ENCODE data around the gene WDR81. TPM values are rescaled to one million over a fixed set of nuclear protein-coding genes. Genes with fewer than 3 reads are reported as not detected.

WDR81 gene
- total RNA-seq, 2 experiments from 2014 or later: 24.8 to 25.0 TPM

GRCh38 chr17:1745513-1746020 lies 21.1 kb downstream of the WDR81 start:
- H3K4me1 Mint-ChIP-seq (ENCODE audit: low read depth): no peaks in the 10 kb centered on the region
- Histone ChIP-seq H3K27ac (ENCODE audit: low read depth in 1 of 2, low read length in 2 of 2) (no peak overlapping the region), H3K27me3 (ENCODE audit: control insufficient read depth in 1 of 2, insufficient read depth in 2 of 2, low read length in 2 of 2) (no peaks in the 10 kb centered on the region), H3K36me3 (ENCODE audit: insufficient read depth, low read length) (no peaks in the 10 kb centered on the region), H3K4me1 (ENCODE audit: insufficient read depth, low read length) (no peaks in the 10 kb centered on the region), H3K9me3 (ENCODE audit: control insufficient read depth in 1 of 2, insufficient read depth in 1 of 2, low read length in 2 of 2) (no peaks in the 10 kb centered on the region), H3K4me3 (ENCODE audit: low read length) (no peak overlapping the region)
- no peaks in the 10 kb centered on the region for H3K27me3 Mint-ChIP-seq
- no peak overlapping the region for H3K4me3 Mint-ChIP-seq
- no peaks in the 10 kb centered on the region for H3K36me3 Mint-ChIP-seq (ENCODE audit: low read depth)
- POLR2A ChIA-PET: interaction anchor here (1.4 kb wide), 1 partner anchor 29 kb away, joined by 3 read pairs; no protein-coding TSS in a partner anchor
- CTCF ChIA-PET: no interaction called here
- intact Hi-C loops (cut with DNase I, micrococcal nuclease): no loop called here
- DNase-seq: no peak
- H3K9me3 Mint-ChIP-seq: no peaks in the 10 kb centered on the region
- TF ChIP-seq CTCF (IDR thresholded peaks at IDR 0.05): no peak
- ATAC-seq (ENCODE audit: poor library complexity): no peak
- no peak overlapping the region for H3K27ac Mint-ChIP-seq

- intact Hi-C loops (cut with DNase I, micrococcal nuclease): no loop called here
- H3K36me3 ChIP-seq (ENCODE audit: insufficient read depth, low read length): no peaks in the 10 kb centered on the region
- Mint-ChIP-seq H3K4me1 (ENCODE audit: low read depth) (no peaks in the 10 kb centered on the region), H3K27ac (no peak overlapping the region), H3K4me3 (no peak overlapping the region), H3K27me3 (no peaks in the 10 kb centered on the region), H3K9me3 (no peaks in the 10 kb centered on the region), H3K36me3 (ENCODE audit: low read depth) (no peaks in the 10 kb centered on the region)
- POLR2A ChIA-PET: interaction anchor here (1.4 kb wide), 1 partner anchor 30 kb away, joined by 3 read pairs; no protein-coding TSS in a partner anchor
- CTCF ChIA-PET: no interaction called here
- ATAC-seq (ENCODE audit: poor library complexity) (no peak), DNase-seq (peak in 1 of 14 experiments; percentile 9)
- H3K4me3 ChIP-seq (ENCODE audit: low read length): no peak overlapping the region
- TF ChIP-seq CTCF (IDR thresholded peaks at IDR 0.05): no peak
- no peaks in the 10 kb centered on the region for H3K27me3 ChIP-seq (ENCODE audit: control insufficient read depth in 1 of 2, insufficient read depth in 2 of 2, low read length in 2 of 2)
- H3K4me1 ChIP-seq (ENCODE audit: insufficient read depth, low read length): peaks cover under 1% of the 10 kb centered on the region
- no peak overlapping the region for H3K27ac ChIP-seq (ENCODE audit: low read depth in 1 of 2, low read length in 2 of 2)
- no peaks in the 10 kb centered on the region for H3K9me3 ChIP-seq (ENCODE audit: control insufficient read depth in 1 of 2, insufficient read depth in 1 of 2, low read length in 2 of 2)
These were observed 22.6 kb downstream of the WDR81 start for GRCh38 chr17:1746975-1747543.

GRCh38 chr17:1750628-1751027 lies 26.1 kb downstream of the WDR81 start:
- no peak overlapping the region for H3K27ac Mint-ChIP-seq
- Histone ChIP-seq H3K36me3 (ENCODE audit: insufficient read depth, low read length) (no peaks in the 10 kb centered on the region), H3K4me1 (ENCODE audit: insufficient read depth, low read length) (peaks cover 9% of the 10 kb centered on the region), H3K9me3 (ENCODE audit: control insufficient read depth in 1 of 2, insufficient read depth in 1 of 2, low read length in 2 of 2) (no peaks in the 10 kb centered on the region), H3K27me3 (ENCODE audit: control insufficient read depth in 1 of 2, insufficient read depth in 2 of 2, low read length in 2 of 2) (no peaks in the 10 kb centered on the region), H3K27ac (ENCODE audit: low read depth in 1 of 2, low read length in 2 of 2) (no peak overlapping the region), H3K4me3 (ENCODE audit: low read length) (no peak overlapping the region)
- intact Hi-C loops (cut with DNase I, micrococcal nuclease): no loop called here
- H3K9me3 Mint-ChIP-seq: no peaks in the 10 kb centered on the region
- ATAC-seq (ENCODE audit: poor library complexity) (no peak), DNase-seq (no peak)
- H3K4me1 Mint-ChIP-seq (ENCODE audit: low read depth): peaks cover 4% of the 10 kb centered on the region
- H3K36me3 Mint-ChIP-seq (ENCODE audit: low read depth): no peaks in the 10 kb centered on the region
- POLR2A ChIA-PET: no interaction called here
- no peaks in the 10 kb centered on the region for H3K27me3 Mint-ChIP-seq
- CTCF ChIA-PET: no interaction called here
- TF ChIP-seq CTCF (IDR thresholded peaks at IDR 0.05): no peak
- H3K4me3 Mint-ChIP-seq: no peak overlapping the region
